Stomach (tissue), 9 donors: Measurements from ENCODE around the gene COL1A1. TPM values are rescaled to one million over a fixed set of nuclear protein-coding genes. Genes with fewer than 3 reads are reported as not detected.
A peak's percentile ranks its signal among the peaks of the same experiment; 100 is the strongest.

Experiments used
- DNase-seq, 2 donors: peaks; one replicate each; pipeline versions ENCODE4 v3.0.0 to v3.0.0-alpha.2; 2013 to 2019
- H3K27ac ChIP-seq, 5 donors: fragments of 200-600 bp in 4 of 5; sonication (generic) in 4 of 5; one replicate each; pipeline ENCODE4 v1.5.1; 2013 to 2019; ENCODE audit warnings: mild to moderate bottlenecking in 1 of 5, moderate library complexity in 1 of 5
- H3K27me3 ChIP-seq, 3 donors: fragments of 200-600 bp; sonication (generic); one replicate each; pipeline ENCODE4 v1.5.1; 2017 to 2019; ENCODE audit warnings: mixed run types in 1 of 3
- H3K36me3 ChIP-seq, 4 donors: fragments of 200-600 bp; sonication (generic); 1 replicate in 3 of 4; 2 replicates in 1 of 4; pipeline ENCODE4 v1.5.1; 2016 to 2019
- H3K4me1 ChIP-seq, 4 donors: fragments of 200-600 bp; sonication (generic); one replicate each; pipeline ENCODE4 v1.5.1; 2016 to 2019
- H3K4me3 ChIP-seq, 4 donors: fragments of 200-600 bp; sonication (generic) in 3 of 4; one replicate each; pipeline ENCODE4 v1.5.1; 2016 to 2019; ENCODE audit warnings: mild to moderate bottlenecking in 1 of 4
- H3K9me3 ChIP-seq, 4 donors: fragments of 200-600 bp; sonication (generic); one replicate each; pipeline ENCODE4 v1.5.1; 2016 to 2019
- EP300 ChIP-seq: sonication (generic); formaldehyde crosslinking; IDR thresholded peaks from one replicate; pipeline ENCODE4 v1.6.1; 2017; ENCODE audit warnings: antibody characterized with exemption
- POLR2A ChIP-seq, 4 donors: fragments of 450-650 bp; IDR thresholded peaks; one replicate each; pipeline ENCODE4 v1.6.1; 2016; ENCODE audit warnings: antibody characterized with exemption in 4 of 4, control low read depth in 2 of 4, mild to moderate bottlenecking in 1 of 4, moderate library complexity in 1 of 4
- POLR2AphosphoS5 ChIP-seq, 3 donors: sonication (generic); formaldehyde crosslinking; IDR thresholded peaks; one replicate each; pipeline ENCODE4 v1.6.1; 2016; ENCODE audit warnings: antibody characterized with exemption in 3 of 3
- WGBS, 5 donors: extraction: QIAGEN DNeasy Blood & Tissue Kit in 3 of 5; methylation state at CpG; one replicate each; pipeline versions ENCODE4 v1.1.5 to v1.1.7; 2013 to 2018; 5-methylcytosine and 5-hydroxymethylcytosine counted together
- intact Hi-C: fragments of 100-400 bp; cut with DNase I; formaldehyde crosslinking; loops from one replicate; pipeline ENCODE4 v1.15.1; 2023; ENCODE audit warnings: low total_unique reads
- polyA plus RNA-seq, 3 donors: library from polyadenylated mRNA; stranded (reverse); fragments of 200-250 nt; gene quantifications; one replicate each; pipeline ENCODE4 v1.2.3, GENCODE V29; 2013
- total RNA-seq, 5 donors: library from RNA; depleted of rRNA; stranded (reverse); fragments of >200 nt; gene quantifications; one replicate each; pipeline versions ENCODE4 v1.1.0 to v1.2.3, GENCODE V29; 2014 to 2016
- TF ChIP-seq, protein P1 (sequence below), 7 experiments: fragments of 450-650 bp in 4 of 7; fragments of 200-600 bp in 3 of 7; sonication (generic) in 3 of 7; IDR thresholded peaks; one replicate each; pipeline ENCODE4 v1.5.1; 2016 to 2019; ENCODE audit warnings: antibody characterized with exemption in 7 of 7, control low read depth in 2 of 7, mild to moderate bottlenecking in 1 of 7
- donor health status: healthy with polysubstance abuse.
- donor health status: Bipolar disorder and iron deficiency.
- donor health status: healthy.

Gene COL1A1
- total and polyA plus RNA-seq, 8 donors: 17.9 to 1,931 (median 142) TPM

DNA sequence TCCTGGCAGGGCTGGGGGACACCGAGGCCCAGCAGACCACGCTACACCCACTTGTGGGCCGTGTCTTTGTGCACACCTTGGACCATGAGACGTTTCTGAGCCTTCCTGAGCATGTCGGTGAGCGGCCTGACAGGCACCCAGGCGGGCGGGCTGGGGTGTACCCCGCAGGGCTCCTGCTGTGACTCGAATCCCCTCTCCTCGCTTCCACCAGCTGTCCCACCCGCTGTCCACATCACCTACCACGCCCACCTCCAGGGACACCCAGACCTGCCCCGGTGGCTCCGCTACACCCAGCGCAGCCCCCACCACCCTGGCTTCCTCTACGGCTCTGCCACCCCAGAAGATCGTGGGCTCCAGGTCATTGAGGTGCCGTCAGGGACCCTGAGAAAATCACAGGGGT, 34.1 kb downstream of the COL1A1 start:
- peak overlapping the region in 1 of 4 donors; percentile 11 for H3K4me3 ChIP-seq
- intact Hi-C loops: no loop called here
- no peaks in the 10 kb centered on the region for H3K27me3 ChIP-seq
- TF ChIP-seq, protein P1, sequence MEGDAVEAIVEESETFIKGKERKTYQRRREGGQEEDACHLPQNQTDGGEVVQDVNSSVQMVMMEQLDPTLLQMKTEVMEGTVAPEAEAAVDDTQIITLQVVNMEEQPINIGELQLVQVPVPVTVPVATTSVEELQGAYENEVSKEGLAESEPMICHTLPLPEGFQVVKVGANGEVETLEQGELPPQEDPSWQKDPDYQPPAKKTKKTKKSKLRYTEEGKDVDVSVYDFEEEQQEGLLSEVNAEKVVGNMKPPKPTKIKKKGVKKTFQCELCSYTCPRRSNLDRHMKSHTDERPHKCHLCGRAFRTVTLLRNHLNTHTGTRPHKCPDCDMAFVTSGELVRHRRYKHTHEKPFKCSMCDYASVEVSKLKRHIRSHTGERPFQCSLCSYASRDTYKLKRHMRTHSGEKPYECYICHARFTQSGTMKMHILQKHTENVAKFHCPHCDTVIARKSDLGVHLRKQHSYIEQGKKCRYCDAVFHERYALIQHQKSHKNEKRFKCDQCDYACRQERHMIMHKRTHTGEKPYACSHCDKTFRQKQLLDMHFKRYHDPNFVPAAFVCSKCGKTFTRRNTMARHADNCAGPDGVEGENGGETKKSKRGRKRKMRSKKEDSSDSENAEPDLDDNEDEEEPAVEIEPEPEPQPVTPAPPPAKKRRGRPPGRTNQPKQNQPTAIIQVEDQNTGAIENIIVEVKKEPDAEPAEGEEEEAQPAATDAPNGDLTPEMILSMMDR (IDR thresholded peaks at IDR 0.05): no peak
- no peak for TF ChIP-seq POLR2A (IDR thresholded peaks at IDR 0.05)
- TF ChIP-seq POLR2AphosphoS5 (IDR thresholded peaks at IDR 0.05): no peak
- TF ChIP-seq EP300: no peak
- H3K4me1 ChIP-seq: peaks cover 5 to 52% (median 26%) of the 10 kb centered on the region in 4 donors
- no peak for DNase-seq
- no peaks in the 10 kb centered on the region for H3K9me3 ChIP-seq
- H3K36me3 ChIP-seq: no peaks in the 10 kb centered on the region
- WGBS, 5 donors: 85 to 89% (median 87%) methylated on average over 11 to 19 of the region's 19 CpGs
- H3K27ac ChIP-seq: peak overlapping the region in 1 of 5 donors; percentile 86

DNA sequence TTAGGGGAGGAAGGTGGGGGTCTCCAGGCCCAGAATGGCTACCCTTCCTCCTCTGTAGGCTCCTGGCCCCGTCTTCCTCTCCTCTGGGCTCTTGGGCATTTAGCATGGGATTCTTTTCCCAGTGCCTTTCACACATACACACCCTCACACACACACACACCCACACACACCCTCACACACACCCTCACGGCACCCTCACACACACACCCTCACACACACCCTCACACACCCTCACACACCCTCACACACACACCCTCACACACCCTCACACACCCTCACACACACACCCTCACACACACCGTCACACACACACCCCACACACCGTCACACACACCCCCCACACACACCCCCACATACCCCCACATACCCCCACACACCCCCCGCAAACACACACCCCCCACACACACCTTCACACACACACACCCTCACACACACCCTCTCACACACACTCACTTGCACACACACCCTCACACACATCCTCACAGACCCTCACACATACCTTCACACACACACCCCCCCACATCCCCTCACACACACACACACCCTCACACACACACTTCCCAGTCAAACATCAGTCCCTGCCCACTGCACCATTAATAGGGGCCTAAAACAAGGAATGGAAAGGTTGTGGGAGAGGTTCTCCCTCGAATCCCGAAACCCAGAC, 34.8 kb downstream of the COL1A1 start:
- Histone ChIP-seq H3K27ac (peak overlapping the region in 4 of 5 donors; percentile 60 to 86 (median 80)), H3K36me3 (no peaks in the 10 kb centered on the region), H3K4me3 (peak overlapping the region in 3 of 4 donors; percentile 27 to 35 (median 35)), H3K4me1 (peaks cover 9 to 56% (median 31%) of the 10 kb centered on the region in 4 donors), H3K9me3 (no peaks in the 10 kb centered on the region), H3K27me3 (no peaks in the 10 kb centered on the region)
- 40 to 75% (median 67%) methylated on average over 4 to 7 of the region's 7 CpGs for WGBS, 5 donors
- DNase-seq: no peak
- intact Hi-C loops: no loop called here
- no peak for TF ChIP-seq POLR2A (IDR thresholded peaks at IDR 0.05)
- TF ChIP-seq EP300: no peak
- TF ChIP-seq, protein P1 (IDR thresholded peaks at IDR 0.05): no peak
- TF ChIP-seq POLR2AphosphoS5 (IDR thresholded peaks at IDR 0.05): no peak

DNA sequence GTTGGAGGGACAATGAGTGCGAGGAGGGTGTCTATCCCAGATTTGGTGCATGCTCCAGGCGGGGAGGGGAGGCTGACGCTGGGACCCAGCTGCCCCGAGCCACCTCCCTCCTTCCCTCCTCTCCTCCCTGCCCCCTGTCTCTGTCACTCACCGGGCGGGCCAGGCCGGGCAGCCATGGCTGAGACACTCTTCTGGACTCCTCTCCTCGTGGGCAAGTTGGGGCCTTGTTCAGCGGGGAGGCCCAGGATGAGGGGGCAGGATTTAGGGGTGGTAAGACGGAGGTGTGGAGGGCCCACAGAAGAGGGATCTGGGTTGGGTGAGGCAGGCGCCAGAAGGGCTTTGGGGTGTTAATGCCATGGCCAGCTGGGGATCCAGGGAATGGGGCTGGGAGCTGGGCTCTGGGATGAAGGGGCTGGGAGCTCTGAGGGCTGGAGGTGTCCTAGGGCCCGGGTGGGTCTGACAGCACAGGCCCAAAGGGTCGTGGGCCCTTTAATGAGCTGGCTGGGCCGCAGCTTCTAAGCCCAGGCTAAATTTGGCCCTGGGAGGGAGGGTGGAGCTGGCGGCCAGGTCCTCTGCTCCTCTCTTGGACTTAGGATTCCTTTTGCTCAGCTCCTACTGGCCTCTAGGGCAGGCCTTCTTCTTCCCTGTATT, 35.4 kb downstream of the COL1A1 start, which contains the start of gene SGCA:
Gene SGCA (plus strand): TSS at position 139 of the 651 bp plus-strand sequence. CDS start 36 bp downstream, at position 175.
- TF ChIP-seq EP300: no peak
- no peak for TF ChIP-seq POLR2A (IDR thresholded peaks at IDR 0.05)
- TF ChIP-seq, protein P1 (IDR thresholded peaks at IDR 0.05): no peak
- peak in 1 of 3 donors; percentile 30 for TF ChIP-seq POLR2AphosphoS5 (IDR thresholded peaks at IDR 0.05)
- Histone ChIP-seq H3K27me3 (no peaks in the 10 kb centered on the region), H3K9me3 (no peaks in the 10 kb centered on the region), H3K36me3 (no peaks in the 10 kb centered on the region), H3K4me3 (peak within 1 kb of the TSS in 3 of 4 donors; percentile 27 to 35 (median 35)), H3K4me1 (peaks cover 13 to 63% (median 37%) of the 10 kb centered on the region in 4 donors), H3K27ac (peak within 1 kb of the TSS in 4 of 5 donors; percentile 60 to 86 (median 80))
- intact Hi-C loops: no loop called here
- WGBS, 5 donors: 48 to 63% (median 60%) methylated on average over 13 to 15 of the region's 15 CpGs
- DNase-seq: peak in 1 of 2 donors; percentile 37

DNA sequence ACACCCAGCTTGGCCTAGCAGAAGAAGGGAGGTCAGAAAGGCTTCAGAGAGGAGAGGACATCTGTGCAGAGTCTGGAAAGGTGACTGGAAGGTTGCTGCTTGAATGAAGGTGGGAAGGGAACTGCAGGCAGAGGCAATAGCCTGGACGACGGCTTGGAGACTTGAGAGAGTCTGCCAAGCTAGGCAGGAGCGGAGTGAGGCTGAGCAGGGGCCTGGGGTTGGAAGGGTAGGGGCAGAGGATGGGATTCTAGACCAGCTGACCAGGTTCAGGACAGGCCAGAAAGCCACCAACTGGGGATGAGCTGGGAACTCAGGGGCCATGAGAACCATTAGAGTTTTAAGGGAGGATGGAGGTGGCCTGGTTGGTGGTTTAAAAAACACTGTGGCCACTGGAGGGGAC, 36.0 kb downstream of the COL1A1 start:
- peak overlapping the region in 3 of 5 donors; percentile 76 to 86 (median 83) for H3K27ac ChIP-seq
- 76 to 88% (median 83%) methylated on average over 3 of the region's 3 CpGs for WGBS, 5 donors

More for the DNA sequence above, 36.0 kb downstream of the COL1A1 start:
- Histone ChIP-seq H3K4me1 (peaks cover 17 to 68% (median 42%) of the 10 kb centered on the region in 4 donors), H3K9me3 (no peaks in the 10 kb centered on the region), H3K27me3 (no peaks in the 10 kb centered on the region), H3K4me3 (peak overlapping the region in 2 of 4 donors; percentile 35), H3K36me3 (no peaks in the 10 kb centered on the region)
- TF ChIP-seq, protein P1 (IDR thresholded peaks at IDR 0.05): no peak
- TF ChIP-seq POLR2A (IDR thresholded peaks at IDR 0.05): no peak
- TF ChIP-seq EP300: no peak
- TF ChIP-seq POLR2AphosphoS5 (IDR thresholded peaks at IDR 0.05): no peak
- intact Hi-C loops: no loop called here
- no peak for DNase-seq
